GM19035 (cell line): ENCODE measurements around the gene SUN1.
"Not testable (repeated sequence)": the region's sequence is repeated elsewhere in the genome, so short reads cannot be mapped to it uniquely, and the experiment has no call there.

ENCODE experiments used
- ATAC-seq: cut with Tn5 transposase; IDR thresholded peaks from one replicate; pipeline ENCODE4 v1.9.1; 2021; ENCODE audit not compliant: unreplicated experiment

SUN1 gene

DNA sequence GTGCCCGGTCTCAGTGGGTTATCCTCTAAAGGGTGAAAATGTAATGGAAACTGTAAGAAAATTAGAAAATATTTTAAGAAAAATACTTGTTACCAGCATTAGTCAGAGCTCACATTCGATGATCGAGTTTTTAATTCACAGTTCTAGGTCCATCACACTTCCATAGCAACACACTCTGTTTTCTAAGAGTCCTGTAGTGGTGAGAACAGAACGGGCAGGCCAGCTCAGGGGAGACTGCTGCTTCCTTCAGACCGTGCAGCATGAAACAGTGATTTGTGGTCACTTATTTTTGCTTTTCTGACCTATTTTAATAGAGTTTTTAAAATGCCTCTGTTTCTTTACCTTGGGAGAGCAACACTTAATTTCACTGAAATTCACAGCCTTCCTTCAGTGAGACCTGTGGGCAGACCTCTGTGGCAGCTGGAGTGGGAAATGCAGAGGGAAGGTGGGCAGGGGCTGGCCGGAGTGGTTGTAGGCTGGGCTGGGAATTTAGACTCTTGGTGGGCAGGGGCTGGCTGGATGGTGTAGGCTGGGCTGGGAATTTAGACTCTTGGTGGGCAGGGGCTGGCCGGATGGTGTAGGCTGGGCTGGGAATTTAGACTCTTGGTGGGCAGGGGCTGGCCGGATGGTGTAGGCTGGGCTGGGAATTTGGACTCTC lies 1.5 kb downstream of the SUN1 start:
- no peak for ATAC-seq

DNA sequence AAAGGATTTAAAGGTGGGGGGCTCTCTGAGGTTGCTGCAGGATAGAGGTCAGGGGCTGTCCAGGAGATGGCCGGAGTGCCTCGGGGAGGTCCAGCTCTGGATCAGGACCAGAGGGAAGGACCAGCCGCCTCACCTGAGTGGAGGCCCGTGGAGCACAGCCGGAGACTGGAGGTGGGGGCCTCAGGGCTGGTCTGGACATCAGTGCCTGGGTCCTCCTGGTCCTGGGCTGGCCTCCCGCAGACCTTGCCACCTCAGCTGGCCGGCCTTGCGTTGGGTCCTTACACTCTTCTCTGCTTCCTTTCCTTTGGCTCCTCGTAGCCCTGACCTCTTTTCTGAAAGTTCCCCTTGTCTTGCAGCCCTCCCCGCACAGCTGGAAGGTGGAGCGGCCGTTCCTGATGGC lies 2.0 kb downstream of the SUN1 start:
- ATAC-seq = no peak

DNA sequence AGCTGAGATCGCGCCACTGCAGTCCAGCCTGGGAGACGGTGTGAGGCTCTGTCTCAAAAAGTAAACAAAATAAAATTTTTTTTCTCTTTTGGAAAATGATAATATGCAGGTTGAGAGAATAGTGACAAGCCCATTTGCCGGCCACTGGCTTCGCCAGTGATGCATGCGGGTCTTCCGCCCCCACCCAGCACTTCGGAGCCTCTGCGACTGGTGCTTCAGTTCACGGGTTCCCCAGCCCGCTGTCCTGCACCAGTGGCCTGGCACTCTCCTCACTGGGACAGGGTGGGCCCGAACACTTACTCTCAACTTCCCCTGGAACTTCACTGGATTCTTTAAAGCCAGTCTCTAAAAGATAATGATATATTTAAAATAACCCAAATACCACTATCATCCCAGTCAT lies 2.7 kb downstream of the SUN1 start:
- no peak for ATAC-seq

DNA sequence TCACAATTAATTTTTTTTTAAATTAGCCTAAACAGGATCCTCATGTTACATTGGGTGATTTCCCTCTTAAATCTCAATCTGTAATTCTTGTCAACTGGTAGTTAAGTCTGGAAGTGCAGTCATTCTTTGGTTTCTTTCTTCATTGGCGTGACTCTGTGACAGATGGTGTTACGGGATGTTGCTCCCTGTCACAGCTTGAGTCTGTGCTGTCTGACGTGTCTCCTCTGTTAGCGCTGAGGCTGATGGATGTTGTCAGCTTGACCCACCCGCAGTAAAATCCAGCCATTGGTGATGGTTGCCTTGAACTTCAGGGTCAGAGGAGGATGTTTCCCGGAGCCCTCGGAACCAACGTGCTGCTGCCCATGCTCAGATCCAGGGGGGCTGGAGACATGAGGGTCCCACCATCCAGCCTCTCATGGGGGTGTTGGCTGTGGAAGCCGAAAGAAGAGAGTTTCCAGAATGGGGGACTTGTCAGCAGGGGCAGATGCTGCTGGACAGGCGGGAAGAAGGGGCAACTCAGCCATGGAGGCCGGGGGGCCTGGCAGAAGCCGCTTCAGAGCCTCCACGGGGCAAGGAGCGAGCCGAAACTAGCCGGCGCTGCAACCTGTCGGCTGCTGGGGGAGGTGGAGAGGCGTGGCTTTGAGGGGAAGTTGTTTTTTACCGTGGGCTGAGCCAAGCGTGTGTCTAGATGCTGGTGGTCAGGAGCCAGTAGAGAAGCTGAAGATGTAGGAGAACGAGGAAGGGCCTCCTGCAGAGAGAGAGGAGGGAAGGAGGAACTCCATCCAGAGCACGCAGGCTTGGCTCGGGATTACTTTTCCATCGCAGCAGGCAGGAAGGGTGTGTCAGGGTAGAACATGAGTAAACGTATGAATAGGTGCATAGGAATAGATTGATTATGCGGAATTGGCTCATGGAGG lies 3.5 kb downstream of the SUN1 start:
- no peak for ATAC-seq

DNA sequence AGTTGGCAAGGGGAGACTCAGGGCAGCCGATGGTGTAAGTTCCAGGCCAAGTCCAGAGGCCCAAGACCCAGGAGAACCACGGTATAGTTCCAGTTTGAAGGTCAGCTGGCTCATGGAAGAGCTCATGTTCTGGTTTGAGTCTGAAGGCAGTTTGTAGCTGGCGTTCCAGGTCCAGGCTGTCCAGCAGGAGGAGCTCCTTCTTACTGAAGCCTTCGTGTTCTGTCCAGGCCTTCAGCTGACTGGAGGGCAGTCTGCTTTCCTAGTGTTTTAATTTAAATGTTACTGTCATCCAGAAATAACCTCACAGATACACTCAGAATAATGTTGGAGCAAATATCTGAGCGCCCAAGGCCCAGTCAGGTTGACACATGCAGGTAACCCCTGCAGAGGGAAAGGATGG lies 4.2 kb downstream of the SUN1 start:
- ATAC-seq = no peak

DNA sequence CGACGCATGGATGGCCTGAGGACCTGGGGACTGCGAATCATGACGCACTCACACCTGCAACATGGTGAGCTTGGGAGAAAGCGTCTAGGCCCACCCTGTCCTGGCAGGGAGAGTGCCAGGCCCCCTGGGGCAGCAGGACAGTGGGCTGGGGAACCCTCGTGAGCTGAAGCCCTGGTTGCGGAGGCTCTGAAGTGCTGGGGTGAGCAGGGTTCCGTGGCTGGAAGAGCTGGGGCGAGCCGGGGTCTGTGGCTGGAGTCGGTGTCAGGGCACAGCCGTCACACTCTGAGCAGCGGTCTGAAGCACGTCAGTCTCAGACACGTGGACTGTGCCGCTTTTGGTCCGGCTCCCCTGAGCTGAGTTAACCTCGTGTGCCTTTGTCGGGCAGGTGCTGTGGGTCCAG lies 4.7 kb downstream of the SUN1 start:
- ATAC-seq = no peak

DNA sequence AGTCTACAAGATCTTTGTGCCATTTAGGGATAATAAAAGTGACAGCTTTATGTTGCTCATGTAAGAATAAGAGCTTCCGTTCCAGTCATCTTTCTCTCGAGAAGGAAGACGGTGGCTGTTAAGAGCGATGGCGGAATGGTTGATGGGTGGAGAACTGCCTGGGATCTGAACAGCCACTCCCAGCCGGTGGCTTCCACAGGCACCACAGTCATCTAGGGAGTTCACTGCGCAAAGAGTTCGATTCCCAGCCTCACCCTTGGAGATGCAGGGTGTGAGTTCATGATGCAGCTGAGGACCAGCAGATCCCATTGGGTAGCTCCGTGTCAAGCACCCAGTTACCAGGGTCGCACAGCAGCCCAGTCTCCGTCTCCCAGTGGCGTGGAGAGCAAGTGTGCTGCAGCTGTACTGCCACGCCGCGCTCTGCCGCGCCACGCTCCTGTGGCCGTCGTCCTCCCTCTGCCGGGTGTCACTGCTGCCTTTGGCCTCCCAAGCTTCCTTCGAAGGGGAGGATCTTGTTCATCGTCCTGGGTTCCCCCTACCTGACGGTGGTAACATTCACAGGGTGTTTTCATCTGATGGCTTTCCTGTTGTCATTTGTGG lies 7.8 kb downstream of the SUN1 start:
- ATAC-seq = no peak

DNA sequence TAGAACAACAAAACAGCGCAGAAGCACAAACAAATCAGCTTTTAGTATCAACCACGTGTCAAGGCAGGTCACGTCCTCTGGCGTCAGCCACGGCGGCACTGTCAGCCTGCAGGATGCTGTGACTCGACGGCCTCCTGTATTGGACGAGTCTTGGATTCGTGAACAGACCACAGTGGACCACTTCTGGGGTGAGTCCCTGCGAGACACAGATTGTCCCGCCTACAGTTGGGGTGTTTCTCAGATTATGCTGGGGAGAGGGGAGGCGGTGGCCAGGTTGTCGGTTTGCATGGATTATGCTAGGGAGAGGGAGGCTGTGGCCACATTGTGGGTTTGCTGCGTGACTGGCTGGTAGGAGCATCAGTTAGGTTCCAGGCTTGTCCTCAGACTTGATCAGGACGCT lies 9.7 kb downstream of the SUN1 start:
- ATAC-seq = no peak

DNA sequence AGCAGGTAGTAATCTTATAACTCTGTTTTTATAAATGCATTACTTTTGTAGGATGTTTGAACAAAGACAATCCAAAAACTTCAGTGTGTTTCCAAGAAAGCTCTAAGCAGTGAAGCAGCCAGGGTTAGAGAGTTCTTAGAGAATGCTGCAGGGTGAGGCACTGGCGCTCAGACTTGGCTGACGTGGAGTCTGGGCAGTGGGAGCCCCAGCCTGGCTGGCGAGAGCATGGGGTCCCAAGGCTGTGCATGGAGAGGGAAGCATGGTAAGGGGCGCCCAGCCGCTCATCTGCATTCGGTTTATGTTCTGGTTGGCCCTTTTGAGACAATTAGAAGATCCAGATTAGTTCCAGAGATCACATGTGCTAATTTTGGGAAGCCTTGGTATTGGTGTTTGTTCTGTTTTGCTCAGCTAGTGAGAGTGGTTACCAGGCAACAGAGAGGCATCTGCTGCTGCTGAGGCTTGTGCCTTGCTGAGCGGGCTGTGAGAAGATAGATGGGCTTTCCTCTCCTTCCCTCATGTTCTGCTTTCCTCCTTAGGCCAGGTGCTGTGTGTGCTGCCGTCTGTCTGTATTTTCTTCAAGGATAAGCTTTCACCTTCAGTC lies 10.3 kb downstream of the SUN1 start:
- ATAC-seq = no peak

DNA sequence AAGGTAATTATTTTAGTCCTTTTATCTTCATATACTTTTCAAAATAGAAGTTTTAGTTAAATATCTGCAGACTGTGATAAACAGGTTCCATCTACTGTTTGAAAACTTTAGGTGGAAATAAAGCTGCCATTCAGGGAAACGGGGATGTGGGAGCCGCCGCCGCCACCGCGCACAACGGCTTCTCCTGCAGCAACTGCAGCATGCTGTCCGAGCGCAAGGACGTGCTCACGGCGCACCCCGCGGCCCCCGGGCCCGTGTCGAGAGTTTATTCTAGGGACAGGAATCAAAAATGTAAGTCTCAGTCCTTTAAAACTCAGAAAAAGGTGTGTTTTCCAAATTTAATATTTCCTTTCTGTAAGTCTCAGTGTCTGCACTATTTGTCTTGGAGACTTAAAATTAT lies 11.0 kb downstream of the SUN1 start:
- no peak for ATAC-seq

DNA sequence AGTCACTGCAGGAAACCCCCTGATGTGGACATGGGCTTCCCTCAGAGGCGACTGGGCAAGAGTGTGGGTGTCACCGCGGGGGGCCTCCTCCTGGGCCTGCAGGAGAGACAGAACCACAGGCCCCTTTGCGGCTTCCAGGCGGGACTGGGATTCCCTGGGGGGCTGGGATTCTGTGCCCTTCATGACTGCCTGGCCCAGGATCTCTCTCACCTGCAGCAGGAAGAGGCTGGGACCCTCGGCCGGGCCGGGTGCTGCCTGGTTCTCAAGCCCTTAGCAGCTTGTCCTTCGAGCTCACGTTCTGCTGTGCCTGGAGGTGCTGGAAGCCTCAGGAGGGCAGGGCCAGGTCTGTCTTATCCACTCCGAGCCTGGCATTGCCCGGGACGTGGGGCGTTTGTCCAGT lies 11.8 kb downstream of the SUN1 start:
- ATAC-seq = no peak

DNA sequence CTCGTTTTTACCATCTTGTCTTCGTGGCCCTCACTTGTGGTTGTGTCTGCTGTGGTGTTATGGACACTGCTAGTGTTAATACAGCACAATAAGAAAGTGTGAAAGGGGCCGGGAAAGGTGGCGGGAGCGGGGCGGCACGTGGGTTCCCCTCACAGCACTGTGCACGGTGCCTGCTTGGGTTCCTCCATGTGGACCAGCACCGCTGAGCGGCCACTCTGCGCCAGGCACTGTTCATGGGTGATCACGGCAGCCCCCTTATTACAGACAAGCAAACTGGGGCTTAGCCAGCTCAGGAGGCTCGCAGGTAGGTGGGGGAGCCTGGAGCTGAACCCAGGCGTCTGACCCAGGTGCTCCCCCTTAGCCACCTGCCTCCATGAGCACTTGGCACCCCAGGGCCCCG lies 12.2 kb downstream of the SUN1 start:
- ATAC-seq = no peak

DNA sequence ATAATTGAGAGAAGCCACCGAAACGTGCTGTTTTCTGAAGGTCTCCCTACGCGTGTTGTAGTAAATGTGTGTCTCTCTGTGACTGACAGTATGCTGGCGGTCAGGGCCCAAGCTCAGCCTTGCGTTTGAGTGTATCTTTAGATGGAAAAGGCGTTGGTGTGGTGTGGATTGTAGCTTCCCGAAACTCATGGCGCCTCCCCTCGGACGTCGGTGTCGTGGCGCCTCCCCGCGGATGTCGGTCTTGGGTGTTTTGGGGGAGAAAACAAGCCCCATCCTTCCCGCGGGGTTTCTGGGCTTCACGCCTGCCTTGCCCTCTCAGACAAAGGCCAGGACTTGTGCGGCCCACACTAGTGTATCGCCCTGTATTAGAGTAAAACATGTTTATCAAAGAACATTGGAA lies 12.8 kb downstream of the SUN1 start:
- no peak for ATAC-seq

DNA sequence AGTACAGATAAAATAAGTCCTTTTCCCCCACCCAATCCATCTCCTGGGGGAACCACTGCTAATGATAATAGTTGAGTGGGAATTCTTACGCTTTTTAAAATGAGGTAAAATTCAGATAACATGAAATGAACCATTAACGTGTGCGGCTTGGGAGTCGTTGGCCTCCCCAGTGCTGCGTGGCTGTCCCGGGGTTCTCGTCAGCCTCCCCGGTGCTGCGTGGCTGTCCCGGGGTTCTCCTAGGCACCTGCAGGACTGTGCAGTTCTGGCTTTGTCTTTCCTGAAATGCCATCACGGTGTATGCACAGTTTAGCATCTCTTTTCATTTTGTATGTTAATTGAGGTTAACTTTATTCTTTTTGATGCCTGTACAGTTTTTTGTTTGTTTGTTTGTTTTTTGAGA lies 13.5 kb downstream of the SUN1 start:
- ATAC-seq = no peak

DNA sequence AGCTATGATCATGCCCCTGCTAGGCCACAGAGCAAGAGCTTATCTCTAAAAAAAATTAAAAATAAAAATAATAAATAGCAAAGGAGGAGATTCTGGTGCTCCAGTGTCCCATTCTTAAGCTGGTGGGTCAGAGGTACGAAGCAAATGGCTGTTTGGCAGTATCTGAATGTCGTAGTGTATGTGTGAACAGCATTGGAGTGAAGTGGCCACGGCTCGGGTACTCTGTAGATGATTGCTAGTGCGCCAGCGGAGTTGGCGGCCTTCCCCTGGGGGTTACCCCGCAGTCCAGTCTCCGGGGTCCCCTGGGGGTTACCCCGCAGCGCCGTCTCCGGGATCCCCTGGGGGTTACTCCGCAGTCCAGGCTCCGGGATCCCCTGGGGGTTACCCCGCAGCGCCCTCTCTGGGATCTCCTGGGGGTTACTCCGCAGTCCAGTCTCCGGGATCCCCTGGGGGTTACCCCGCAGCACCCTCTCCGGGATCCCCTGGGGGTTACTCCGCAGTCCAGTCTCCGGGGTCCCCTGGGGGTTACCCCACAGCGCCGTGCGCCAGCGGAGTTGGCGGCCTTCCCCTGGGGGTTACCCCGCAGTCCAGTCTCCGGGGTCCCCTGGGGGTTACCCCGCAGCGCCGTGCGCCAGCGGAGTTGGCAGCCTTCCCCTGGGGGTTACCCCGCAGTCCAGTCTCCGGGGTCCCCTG lies 14.8 kb downstream of the SUN1 start:
- ATAC-seq = not testable (repeated sequence)

DNA sequence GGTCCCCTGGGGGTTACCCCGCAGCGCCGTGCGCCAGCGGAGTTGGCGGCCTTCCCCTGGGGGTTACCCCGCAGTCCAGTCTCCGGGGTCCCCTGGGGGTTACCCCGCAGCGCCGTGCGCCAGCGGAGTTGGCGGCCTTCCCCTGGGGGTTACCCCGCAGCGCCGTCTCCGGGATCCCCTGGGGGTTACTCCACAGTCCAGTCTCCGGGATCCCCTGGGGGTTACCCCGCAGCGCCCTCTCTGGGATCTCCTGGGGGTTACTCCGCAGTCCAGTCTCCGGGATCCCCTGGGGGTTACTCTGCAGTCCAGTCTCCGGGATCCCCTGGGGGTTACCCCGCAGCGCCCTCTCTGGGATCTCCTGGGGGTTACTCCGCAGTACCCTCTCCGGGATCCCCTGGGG lies 15.5 kb downstream of the SUN1 start:
- not testable (repeated sequence) for ATAC-seq

DNA sequence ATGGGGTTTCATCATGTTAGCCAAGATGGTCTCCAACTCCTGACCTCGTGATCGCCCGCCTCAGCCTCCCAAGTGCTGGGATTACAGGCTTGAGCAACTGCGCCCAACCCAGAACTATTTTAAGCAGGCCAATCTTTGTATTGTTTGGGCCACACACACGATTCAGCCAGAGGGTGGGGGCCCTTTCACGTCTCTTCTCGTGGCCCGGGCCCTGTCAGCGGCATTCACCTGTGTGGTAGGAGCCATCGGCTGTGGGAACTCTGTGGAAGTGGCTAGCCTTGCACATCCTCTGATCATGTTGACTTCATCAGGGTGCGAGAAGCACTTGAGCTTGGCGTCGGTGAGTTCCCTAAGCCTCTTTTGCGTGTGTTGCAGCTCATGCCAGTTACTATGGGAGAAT lies 16.9 kb downstream of the SUN1 start:
- no peak for ATAC-seq

DNA sequence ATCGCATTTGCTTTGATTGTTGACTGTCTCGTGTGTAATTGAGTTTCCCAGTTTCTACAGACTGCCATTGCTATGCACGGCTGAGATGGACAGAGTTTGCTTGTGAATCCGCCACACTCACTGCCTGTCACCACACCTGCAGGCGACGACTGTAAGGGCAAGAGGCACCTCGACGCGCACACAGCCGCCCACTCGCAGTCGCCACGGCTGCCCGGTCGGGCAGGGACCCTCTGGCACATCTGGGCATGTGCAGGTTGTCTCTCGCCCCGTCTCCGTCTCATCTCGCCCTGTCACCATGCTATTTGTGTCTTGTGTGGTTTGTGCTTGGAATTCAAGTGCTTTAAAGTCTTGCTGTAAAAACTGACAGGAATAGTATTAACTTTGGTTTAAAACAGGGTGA lies 17.5 kb downstream of the SUN1 start:
- no peak for ATAC-seq

DNA sequence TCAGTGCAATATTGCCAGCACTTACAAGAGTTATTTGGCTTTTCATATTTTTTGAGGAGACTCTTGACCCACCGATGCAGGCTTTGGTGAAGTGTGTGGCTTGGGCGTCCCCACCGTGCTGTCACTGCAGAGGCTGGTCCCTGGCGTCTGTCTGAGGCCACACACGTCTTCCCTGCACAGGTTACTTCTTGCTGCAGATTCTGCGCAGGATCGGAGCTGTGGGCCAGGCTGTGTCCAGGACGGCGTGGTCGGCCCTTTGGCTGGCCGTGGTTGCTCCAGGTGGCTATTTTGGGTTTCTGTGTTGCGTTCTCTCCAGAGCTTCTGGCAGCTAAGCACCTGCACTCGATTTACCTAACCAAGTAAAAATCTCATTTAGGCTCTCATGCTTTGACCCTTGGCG lies 18.9 kb downstream of the SUN1 start:
- no peak for ATAC-seq

DNA sequence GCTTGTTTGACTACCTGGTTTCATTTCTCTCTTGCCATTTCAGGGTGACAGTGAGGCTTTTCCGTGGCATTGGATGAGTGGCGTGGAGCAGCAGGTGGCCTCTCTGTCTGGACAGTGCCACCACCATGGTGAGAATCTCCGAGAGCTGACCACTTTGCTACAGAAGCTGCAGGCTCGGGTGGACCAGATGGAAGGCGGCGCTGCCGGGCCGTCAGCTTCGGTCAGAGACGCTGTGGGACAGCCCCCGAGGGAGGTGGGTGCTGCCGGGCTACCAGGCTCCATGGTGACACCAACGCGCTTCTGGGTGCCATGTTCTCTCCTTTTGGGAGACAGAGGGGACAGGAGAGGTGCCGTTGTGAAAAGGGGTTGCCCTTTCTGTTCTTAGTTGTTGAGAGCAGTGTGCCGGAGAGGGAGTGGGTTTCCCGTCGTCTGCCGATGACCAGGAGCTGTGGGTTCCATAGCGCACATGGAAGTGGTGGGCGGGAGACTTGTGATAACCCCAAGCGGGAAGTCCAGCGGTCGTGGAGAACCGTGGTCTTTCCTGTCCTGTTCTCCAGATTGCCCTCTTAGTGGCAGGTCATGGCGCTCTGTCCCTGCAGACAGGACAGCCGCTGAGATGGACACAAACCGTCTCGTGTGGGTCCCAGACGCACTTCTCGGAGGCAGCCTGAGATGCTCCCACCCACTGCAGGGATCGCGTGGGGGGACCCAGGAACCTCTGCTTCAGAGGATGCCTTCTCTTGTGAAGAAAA lies 21.3 kb downstream of the SUN1 start:
- no peak for ATAC-seq
